GM21825 (cell line): ENCODE measurements around the gene CDH13.

Experiments used
- ATAC-seq: cut with Tn5 transposase; IDR thresholded peaks from one replicate; pipeline ENCODE4 v1.9.1; 2021; ENCODE audit warnings: mild to moderate bottlenecking, moderate library complexity; ENCODE audit not compliant: unreplicated experiment

CDH13 gene

DNA sequence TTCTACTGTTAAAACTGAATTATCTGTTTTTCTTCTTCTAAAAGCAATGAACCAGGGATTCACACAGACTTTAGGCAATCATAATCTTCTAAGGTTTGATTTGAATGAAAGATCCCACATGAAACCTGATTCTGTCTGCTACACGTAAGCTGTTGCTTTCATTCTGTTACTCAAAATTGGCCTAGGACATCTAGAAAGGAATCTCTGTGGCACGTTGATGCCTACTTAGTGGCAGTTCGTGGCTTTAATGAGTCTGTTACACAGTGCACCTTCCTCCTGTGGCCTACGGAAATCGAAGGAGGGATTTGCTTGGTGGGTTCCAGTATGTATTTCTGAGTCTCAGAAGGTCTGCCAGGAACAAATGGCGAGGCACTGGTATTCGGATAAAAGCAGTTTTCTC is 691.6 kb downstream of the CDH13 start:
- no peak for ATAC-seq

DNA sequence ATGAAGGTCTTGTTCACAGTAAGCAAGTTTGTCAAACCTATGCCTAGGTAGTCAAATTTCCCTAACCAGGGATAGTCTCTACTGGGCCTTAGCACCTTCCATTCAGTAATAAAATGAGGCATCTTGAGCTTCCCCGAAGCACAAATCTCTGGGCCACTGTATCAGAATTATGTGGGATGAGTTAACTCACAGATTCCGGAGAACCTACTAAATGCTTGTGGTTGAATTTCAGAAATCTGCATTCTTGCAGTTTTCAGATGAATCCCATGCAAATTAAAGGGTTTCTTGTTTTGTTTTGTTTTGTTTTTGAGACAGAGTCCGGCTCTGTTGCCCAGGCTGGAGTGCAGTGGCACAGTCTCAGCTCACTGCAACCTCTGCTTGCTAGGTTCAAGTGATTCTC is 702.2 kb downstream of the CDH13 start:
- no peak for ATAC-seq

DNA sequence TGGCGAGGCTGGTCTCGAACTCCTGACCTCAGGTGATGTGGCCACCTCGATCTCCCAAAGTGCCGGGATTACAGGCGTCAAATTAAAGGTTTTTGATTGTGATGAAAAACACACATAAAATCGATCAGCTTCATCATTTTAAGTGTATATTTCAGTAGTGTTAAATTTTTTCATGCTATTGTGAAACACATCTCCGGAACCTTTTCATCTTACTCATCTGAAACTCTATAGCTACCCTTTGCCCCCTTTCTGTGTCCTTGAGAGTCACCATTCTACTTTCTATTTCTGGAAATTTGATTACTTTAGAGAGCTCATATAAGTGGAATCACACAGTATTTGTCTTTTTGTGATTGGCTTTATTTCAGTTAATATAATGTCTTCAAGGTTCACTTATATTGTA is 702.7 kb downstream of the CDH13 start:
- no peak for ATAC-seq

DNA sequence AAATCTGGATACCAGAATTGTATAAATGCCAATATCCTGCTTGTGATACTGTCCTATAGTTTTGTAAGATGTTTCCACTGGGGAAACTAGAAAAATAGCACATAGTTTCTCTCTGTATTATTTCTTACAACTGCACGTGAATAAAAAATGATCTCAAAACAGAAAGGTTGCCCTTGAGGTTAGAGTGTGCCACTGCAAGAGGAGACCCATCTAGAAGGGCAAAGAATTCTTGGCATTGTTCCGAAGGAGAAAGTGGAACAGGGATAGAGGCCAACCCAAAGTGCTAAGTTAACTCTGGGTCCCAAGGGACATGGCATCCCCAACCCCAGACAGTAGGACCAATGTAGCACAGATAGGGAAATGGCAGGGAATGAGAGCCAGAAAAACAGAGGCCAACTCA is 703.5 kb downstream of the CDH13 start:
- no peak for ATAC-seq

- ATAC-seq = no peak
Observed at GRCh38 chr16:83335076-83335475, 708.3 kb downstream of the CDH13 start.

DNA sequence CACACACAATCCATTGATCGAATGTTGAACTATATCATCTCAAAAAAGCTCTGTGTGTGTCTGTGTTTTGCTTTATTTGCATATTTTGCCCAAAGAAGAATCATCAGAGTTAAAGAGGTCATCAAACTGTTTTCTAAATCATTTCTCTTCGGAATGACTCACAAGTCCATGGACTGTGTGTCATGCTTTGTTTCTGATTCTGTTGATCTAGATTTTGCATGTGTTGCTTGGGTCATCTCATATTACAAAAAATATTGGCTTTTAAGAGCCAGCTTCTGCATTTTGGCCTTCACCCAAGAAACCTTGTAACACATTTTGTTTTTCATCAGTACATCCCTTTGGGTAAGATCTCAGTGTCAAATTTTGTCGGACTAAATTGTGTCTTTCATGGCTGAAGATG is 709.8 kb downstream of the CDH13 start:
- ATAC-seq = no peak

DNA sequence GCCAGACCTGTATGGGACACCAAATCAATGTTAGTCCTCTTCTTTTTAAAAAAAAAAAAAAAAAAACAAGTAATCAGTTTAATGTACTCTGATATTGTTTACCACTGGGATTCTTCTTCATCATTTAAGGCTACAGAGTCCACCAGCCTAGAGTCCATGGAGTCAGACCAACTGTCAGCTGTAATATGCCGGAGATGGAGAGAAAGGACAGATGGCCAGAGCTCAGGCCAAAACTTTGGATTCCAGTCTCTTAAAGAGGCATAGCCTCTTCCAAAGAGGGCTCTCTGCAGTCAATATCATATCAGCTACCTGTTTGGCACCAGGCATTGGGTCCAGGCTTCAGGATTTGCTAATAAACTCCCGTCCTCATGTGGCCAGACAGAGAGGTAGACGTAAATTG is 711.4 kb downstream of the CDH13 start:
- no peak for ATAC-seq

GRCh38 chr16:83338941-83339340 is 712.2 kb downstream of the CDH13 start:
- ATAC-seq = no peak

- ATAC-seq = no peak
Observed at GRCh38 chr16:83343935-83344366, 717.2 kb downstream of the CDH13 start.

DNA sequence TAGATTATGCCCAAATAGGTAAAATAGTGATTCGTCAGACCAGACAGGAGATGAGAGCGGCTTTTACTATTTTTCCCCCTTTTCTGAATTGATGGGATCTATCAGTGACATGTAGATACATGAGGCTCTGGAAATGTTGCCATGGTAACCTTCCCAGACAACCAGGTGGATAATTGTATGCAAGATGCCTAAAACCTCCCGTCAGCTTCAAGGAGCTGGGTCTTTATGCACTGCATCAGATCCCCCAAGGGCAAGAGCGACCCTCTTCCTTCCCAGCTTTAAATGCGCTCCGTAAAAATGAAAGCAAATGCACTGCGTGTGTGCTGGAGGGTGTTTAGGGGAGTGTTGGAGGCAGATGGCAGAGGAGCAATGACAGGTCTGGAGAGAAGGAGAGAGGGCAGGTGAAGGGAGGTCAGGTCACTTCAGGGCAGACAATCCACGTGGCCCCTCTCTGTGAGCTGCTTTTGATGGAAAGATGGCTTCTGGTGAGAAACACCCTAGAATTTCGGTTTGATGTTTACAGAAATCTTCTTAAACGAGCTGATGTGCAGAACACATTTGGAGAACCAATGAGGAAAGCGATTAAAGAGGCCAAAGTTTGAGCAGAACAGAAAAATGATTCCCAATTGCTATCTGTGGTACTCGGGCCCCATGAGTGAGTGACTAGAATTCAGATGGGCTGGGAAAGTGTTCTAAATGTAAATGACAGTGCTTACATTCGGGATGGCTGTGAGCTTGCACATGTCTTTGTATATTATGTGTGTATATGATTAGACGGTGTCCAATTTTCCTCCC is 719.3 kb downstream of the CDH13 start:
- ATAC-seq = no peak

GRCh38 chr16:83348991-83349390 is 722.2 kb downstream of the CDH13 start:
- no peak for ATAC-seq

DNA sequence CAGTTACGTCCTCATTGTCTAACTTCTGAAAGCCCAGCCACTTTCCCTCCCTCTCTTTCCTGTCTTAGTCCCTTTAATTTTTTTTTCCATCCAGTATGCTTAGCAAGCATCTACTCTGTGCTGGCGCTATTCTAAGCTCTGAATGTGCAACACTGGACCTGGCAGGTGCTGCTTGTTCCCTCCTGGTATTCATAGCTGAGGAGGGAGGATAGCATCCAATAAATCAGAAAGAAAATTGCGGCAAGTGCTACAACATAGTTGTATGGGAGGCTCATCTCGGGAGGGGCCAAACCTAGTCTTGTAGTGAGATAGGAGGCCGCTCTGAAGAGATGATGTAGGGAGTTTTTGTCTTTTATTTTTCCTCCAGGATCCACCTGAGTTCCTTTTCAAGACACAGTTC is 723.7 kb downstream of the CDH13 start:
- ATAC-seq = no peak

- no peak for ATAC-seq
Observed at GRCh38 chr16:83351846-83352245, 725.1 kb downstream of the CDH13 start.

DNA sequence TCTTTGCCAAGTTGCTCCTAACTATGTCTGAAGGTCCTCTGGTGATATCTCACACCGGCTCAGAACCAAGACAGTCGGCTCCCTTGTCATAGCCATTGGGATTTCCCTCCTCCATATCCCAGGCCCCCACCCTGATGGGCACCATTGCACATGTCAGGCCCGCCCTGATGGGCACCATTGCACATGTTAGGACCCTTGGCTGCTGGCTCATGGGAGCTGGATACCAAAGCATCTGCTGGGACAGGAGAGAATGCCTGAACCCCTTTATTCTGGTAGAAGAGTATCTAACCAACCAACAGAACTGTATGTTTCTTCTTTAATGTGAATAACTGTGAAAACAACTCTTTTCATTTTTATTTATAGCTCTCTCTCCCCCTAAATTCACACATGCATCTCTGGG is 726.5 kb downstream of the CDH13 start:
- ATAC-seq = no peak

GRCh38 chr16:83354015-83354414 is 727.2 kb downstream of the CDH13 start:
- no peak for ATAC-seq

DNA sequence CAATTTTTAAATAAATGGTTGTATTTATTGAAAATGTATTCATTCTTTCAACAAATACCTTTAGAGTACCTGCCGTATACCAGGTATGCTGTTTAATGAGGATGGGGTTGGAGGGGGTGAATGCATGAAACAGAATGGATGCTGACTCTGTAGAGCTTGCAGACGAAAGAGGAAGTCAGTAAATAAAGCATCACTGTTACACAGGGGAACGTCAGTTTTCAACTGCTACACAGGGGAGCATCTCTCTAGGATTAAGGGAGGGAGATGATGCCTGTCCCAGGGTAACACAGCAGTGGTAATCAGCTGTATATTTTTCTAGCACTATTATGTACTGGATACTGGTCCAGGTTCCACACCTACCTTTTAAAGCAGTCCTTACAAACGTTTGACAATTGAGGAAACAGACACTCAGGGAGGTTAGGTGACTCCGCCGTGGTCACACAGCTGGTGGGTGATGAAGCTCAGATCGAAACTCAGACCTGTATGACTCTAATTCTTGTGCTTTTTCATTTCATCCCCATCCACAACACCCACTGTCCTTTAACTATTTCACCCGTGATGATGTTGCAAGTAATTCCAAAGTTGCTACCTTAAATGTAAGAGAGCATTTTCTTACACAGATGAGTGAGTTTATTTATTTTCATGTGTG is 728.9 kb downstream of the CDH13 start:
- ATAC-seq = no peak

GRCh38 chr16:83356266-83356665 is 729.5 kb downstream of the CDH13 start:
- ATAC-seq = no peak

DNA sequence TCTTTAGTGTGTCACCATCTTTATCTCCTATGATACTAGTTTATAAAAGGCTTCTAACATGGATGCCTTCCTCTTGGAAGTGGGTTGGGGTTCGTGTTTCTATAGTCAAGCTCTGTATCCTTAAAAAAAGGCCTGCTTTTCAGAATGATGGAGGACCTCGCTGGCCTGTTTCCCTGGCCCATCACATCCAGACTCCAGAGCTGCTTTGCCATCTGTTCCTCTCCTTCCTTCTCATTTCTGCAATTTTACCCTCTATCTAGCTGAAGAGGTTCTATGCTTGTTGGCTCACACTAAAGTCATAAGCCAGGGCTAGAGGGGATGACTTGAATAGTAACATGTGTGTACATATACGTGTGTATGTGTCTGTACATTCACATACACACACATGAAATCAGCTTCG is 730.2 kb downstream of the CDH13 start:
- no peak for ATAC-seq

GRCh38 chr16:83363521-83363920 is 736.8 kb downstream of the CDH13 start:
- no peak for ATAC-seq

DNA sequence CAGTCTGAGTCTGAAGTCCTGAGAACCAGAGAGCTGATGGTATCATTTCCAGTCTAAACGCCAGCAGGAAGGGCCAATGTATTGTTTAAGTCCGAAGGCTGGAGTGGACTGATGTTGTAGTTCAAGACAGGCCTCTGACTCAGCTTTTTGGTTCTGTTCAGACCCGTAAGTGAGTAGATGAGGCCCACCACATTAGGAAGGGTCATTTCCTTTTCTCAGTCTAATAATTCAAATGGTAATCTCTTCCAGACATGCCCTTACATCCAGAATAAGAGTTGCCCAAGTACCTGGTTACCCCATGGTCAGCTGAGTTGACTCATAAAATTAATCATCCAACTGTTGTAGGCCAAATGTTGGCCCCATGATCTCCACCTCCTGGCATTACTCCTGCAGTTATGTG is 738.4 kb downstream of the CDH13 start:
- no peak for ATAC-seq

- no peak for ATAC-seq
Observed at GRCh38 chr16:83366228-83366627, 739.5 kb downstream of the CDH13 start.

DNA sequence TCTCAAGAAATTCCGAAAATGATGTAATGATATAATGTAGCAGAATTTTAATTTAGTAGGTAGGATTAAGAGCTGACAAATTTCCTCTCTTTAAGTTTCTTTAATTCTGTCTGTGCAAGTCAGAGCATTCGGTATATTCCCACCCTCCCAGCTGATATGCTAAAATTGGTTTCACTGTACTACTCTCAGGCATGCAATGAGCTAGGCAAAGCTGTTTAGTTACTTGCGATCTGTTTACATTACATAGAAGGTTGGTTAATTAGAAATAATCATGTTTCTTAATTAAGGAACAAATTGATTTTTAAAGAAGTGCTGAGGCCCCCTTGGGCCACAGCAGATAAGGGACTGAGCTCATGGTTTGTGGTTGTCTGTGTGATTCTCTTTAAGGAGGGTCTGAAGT is 748.2 kb downstream of the CDH13 start:
- no peak for ATAC-seq

DNA sequence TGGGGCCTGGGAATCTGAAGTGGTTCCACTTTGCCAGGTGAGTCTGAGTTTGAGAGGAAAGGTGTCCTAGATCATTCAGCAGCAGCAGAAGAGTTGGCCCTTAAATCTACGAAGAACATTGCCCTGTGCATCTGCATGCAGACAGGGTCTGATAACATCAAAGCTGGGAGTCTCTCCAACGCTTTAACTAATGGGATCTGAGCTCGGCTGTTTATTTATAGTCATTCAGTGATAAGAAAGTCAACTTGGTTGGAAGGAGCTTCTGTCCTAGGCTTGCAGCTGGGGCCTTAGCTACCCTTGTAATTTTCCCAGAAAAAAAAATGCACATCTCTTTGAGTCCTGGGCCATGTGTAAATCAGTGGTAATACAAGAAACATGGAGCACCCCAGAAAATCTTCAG is 763.0 kb downstream of the CDH13 start:
- no peak for ATAC-seq
